GM23338 (cell line): ENCODE measurements around the gene KCNT1. TPM values are rescaled to one million over a fixed set of nuclear protein-coding genes. Genes with fewer than 3 reads are reported as not detected.

Experiments used
- ATAC-seq: fragments of 200-7000 bp; cut with Tn5 transposase; 3 replicates; pipeline ENCODE4 v1.9.1; 2020
- DNase-seq: peaks from one replicate; pipeline ENCODE4 v3.0.0-alpha.2; 2015; ENCODE audit warnings: low spot score
- H2AFZ ChIP-seq: fragments of 200-600 bp; sonication (generic); 2 replicates; pipeline ENCODE4 v1.8.0; 2016; ENCODE audit warnings: antibody characterized with exemption, mild to moderate bottlenecking, moderate library complexity
- H3F3A ChIP-seq: fragments of 200-600 bp; sonication (generic); replicated peaks from 2 replicates; pipeline ENCODE4 v1.8.0; 2017; ENCODE audit warnings: antibody characterized with exemption, mixed run types, low read depth
- H3K27ac ChIP-seq: fragments of 200-600 bp; sonication (generic); 2 replicates; pipeline ENCODE4 v1.6.1; 2016; ENCODE audit warnings: low read depth
- H3K27me3 ChIP-seq: fragments of 200-600 bp; sonication (generic); 2 replicates; pipeline ENCODE4 v1.8.0; 2016; ENCODE audit warnings: mild to moderate bottlenecking, mixed run types, moderate library complexity; ENCODE audit not compliant: insufficient read depth
- H3K36me3 ChIP-seq: fragments of 200-600 bp; sonication (generic); 2 replicates; pipeline ENCODE4 v1.8.0; 2016; ENCODE audit warnings: mild to moderate bottlenecking; ENCODE audit not compliant: insufficient read depth
- H3K4me1 ChIP-seq: fragments of 200-600 bp; sonication (generic); 2 replicates; pipeline ENCODE4 v1.8.0; 2016; ENCODE audit warnings: mild to moderate bottlenecking, moderate library complexity; ENCODE audit not compliant: insufficient read depth
- H3K4me2 ChIP-seq: fragments of 200-600 bp; sonication (generic); 2 replicates; pipeline ENCODE4 v1.7.1; 2017; ENCODE audit warnings: mixed run types
- H3K4me3 ChIP-seq: fragments of 200-600 bp; sonication (generic); 2 replicates; pipeline ENCODE4 v1.6.1; 2016; ENCODE audit warnings: mixed run types
- H3K79me2 ChIP-seq: fragments of 200-600 bp; sonication (generic); replicated peaks from 2 replicates; pipeline ENCODE4 v1.8.0; 2017; ENCODE audit warnings: mild to moderate bottlenecking; ENCODE audit not compliant: insufficient read depth
- H3K9me2 ChIP-seq: fragments of 200-600 bp; sonication (generic); 2 replicates; pipeline ENCODE4 v1.8.0; 2017; ENCODE audit not compliant: insufficient read depth
- H4K20me1 ChIP-seq: fragments of 200-600 bp; sonication (generic); replicated peaks from 2 replicates; pipeline ENCODE4 v1.8.0; 2017; ENCODE audit warnings: mild to moderate bottlenecking; ENCODE audit not compliant: insufficient read depth
- H3K27ac Mint-ChIP-seq: 2 replicates; pipeline ENCODE4 v1.8.0; 2020; ENCODE audit warnings: inconsistent platforms, mild to moderate bottlenecking, moderate library complexity, mixed read lengths
- H3K27me3 Mint-ChIP-seq: 3 replicates; pipeline ENCODE4 v1.8.0; 2022; ENCODE audit warnings: low read depth, mild to moderate bottlenecking, moderate library complexity, mixed read lengths, inconsistent platforms; ENCODE audit not compliant: insufficient read depth, poor library complexity
- H3K36me3 Mint-ChIP-seq: 3 replicates; pipeline ENCODE4 v1.8.0; 2021; ENCODE audit warnings: low read depth, mild to moderate bottlenecking, inconsistent platforms, moderate library complexity, mixed read lengths
- H3K4me1 Mint-ChIP-seq: 3 replicates; pipeline ENCODE4 v1.8.0; 2020; ENCODE audit warnings: mild to moderate bottlenecking, inconsistent platforms, mixed read lengths
- H3K4me3 Mint-ChIP-seq: 3 replicates; pipeline ENCODE4 v1.8.0; 2021; ENCODE audit warnings: moderate library complexity, mild to moderate bottlenecking, inconsistent platforms, mixed read lengths
- H3K9me3 Mint-ChIP-seq: 3 replicates; pipeline ENCODE4 v1.8.0; 2020; ENCODE audit warnings: moderate library complexity, mild to moderate bottlenecking, inconsistent platforms, mixed read lengths
- CREB1 ChIP-seq: fragments of 250-450 bp; sonication (Bioruptor Pico); IDR thresholded peaks from 2 replicates; pipeline ENCODE4 v1.5.0; 2020; ENCODE audit warnings: low read depth, mild to moderate bottlenecking, moderate library complexity
- JUNB ChIP-seq: IDR thresholded peaks from one replicate; pipeline ENCODE4 v1.6.1; 2016; ENCODE audit warnings: antibody characterized with exemption; ENCODE audit not compliant: unreplicated experiment
- POLR2AphosphoS5 ChIP-seq: IDR thresholded peaks from 2 replicates; pipeline ENCODE4 v1.6.1; 2016; ENCODE audit warnings: antibody characterized with exemption, low read depth
- STAT1 ChIP-seq: IDR thresholded peaks from one replicate; pipeline ENCODE4 v1.6.1; 2016; ENCODE audit warnings: antibody characterized with exemption; ENCODE audit not compliant: unreplicated experiment
- ZNF114 ChIP-seq: fragments of 250-450 bp; sonication (Bioruptor Pico); IDR thresholded peaks from 2 replicates; pipeline ENCODE4 v1.5.0; 2020; ENCODE audit warnings: mild to moderate bottlenecking, moderate library complexity
- polyA plus RNA-seq: library from polyadenylated mRNA; unstranded; fragments of >200 nt; fragmentation: Nextera tagmentation; extraction: Ambion mirVana; gene quantifications from 2 replicates; pipeline ENCODE4 v1.2.1, GENCODE V29; 2016
- total RNA-seq: library from RNA; depleted of rRNA; stranded (reverse); fragments of >200 nt; shearing (Covaris generic); gene quantifications from 2 replicates; pipeline ENCODE4 v1.2.3, GENCODE V29; 2014
- TF ChIP-seq, protein P1 (sequence below): fragments of 250-450 bp; sonication (Bioruptor Pico); IDR thresholded peaks from 2 replicates; pipeline ENCODE4 v1.5.0; 2020; ENCODE audit warnings: mild to moderate bottlenecking, moderate library complexity
- TF ChIP-seq, protein P2 (sequence below): IDR thresholded peaks from 2 replicates; pipeline ENCODE4 v1.6.1; 2016; ENCODE audit warnings: antibody characterized with exemption

KCNT1 gene
- total and polyA plus RNA-seq, 2 experiments from 2014 or later = 0.05 to 0.28 TPM

GRCh38 chr9:135751501-135751900 is 49.5 kb downstream of the KCNT1 start:
- H2AFZ ChIP-seq = no peak overlapping the region
- no peak overlapping the region for H3K27ac ChIP-seq
- H3K4me1 ChIP-seq = no peaks in the 10 kb centered on the region
- H3K27me3 ChIP-seq = no peaks in the 10 kb centered on the region
- no peaks in the 10 kb centered on the region for H3F3A ChIP-seq
- ATAC-seq = no peak
- no peaks in the 10 kb centered on the region; the same call in 2 of the 3 replicates for H3K36me3 Mint-ChIP-seq
- H3K4me2 ChIP-seq = no peak overlapping the region
- H3K27me3 Mint-ChIP-seq = peaks cover 2% of the 10 kb centered on the region
- no peaks in the 10 kb centered on the region; the same call in 2 of the 3 replicates for H3K4me1 Mint-ChIP-seq
- H3K27ac Mint-ChIP-seq = no peak overlapping the region
- H3K4me3 ChIP-seq = no peak overlapping the region
- no peaks in the 10 kb centered on the region for H3K79me2 ChIP-seq
- no peak for DNase-seq
- no peaks in the 10 kb centered on the region for H3K36me3 ChIP-seq
- H3K9me2 ChIP-seq = no peaks in the 10 kb centered on the region
- H4K20me1 ChIP-seq = no peaks in the 10 kb centered on the region
- TF ChIP-seq, protein P1, sequence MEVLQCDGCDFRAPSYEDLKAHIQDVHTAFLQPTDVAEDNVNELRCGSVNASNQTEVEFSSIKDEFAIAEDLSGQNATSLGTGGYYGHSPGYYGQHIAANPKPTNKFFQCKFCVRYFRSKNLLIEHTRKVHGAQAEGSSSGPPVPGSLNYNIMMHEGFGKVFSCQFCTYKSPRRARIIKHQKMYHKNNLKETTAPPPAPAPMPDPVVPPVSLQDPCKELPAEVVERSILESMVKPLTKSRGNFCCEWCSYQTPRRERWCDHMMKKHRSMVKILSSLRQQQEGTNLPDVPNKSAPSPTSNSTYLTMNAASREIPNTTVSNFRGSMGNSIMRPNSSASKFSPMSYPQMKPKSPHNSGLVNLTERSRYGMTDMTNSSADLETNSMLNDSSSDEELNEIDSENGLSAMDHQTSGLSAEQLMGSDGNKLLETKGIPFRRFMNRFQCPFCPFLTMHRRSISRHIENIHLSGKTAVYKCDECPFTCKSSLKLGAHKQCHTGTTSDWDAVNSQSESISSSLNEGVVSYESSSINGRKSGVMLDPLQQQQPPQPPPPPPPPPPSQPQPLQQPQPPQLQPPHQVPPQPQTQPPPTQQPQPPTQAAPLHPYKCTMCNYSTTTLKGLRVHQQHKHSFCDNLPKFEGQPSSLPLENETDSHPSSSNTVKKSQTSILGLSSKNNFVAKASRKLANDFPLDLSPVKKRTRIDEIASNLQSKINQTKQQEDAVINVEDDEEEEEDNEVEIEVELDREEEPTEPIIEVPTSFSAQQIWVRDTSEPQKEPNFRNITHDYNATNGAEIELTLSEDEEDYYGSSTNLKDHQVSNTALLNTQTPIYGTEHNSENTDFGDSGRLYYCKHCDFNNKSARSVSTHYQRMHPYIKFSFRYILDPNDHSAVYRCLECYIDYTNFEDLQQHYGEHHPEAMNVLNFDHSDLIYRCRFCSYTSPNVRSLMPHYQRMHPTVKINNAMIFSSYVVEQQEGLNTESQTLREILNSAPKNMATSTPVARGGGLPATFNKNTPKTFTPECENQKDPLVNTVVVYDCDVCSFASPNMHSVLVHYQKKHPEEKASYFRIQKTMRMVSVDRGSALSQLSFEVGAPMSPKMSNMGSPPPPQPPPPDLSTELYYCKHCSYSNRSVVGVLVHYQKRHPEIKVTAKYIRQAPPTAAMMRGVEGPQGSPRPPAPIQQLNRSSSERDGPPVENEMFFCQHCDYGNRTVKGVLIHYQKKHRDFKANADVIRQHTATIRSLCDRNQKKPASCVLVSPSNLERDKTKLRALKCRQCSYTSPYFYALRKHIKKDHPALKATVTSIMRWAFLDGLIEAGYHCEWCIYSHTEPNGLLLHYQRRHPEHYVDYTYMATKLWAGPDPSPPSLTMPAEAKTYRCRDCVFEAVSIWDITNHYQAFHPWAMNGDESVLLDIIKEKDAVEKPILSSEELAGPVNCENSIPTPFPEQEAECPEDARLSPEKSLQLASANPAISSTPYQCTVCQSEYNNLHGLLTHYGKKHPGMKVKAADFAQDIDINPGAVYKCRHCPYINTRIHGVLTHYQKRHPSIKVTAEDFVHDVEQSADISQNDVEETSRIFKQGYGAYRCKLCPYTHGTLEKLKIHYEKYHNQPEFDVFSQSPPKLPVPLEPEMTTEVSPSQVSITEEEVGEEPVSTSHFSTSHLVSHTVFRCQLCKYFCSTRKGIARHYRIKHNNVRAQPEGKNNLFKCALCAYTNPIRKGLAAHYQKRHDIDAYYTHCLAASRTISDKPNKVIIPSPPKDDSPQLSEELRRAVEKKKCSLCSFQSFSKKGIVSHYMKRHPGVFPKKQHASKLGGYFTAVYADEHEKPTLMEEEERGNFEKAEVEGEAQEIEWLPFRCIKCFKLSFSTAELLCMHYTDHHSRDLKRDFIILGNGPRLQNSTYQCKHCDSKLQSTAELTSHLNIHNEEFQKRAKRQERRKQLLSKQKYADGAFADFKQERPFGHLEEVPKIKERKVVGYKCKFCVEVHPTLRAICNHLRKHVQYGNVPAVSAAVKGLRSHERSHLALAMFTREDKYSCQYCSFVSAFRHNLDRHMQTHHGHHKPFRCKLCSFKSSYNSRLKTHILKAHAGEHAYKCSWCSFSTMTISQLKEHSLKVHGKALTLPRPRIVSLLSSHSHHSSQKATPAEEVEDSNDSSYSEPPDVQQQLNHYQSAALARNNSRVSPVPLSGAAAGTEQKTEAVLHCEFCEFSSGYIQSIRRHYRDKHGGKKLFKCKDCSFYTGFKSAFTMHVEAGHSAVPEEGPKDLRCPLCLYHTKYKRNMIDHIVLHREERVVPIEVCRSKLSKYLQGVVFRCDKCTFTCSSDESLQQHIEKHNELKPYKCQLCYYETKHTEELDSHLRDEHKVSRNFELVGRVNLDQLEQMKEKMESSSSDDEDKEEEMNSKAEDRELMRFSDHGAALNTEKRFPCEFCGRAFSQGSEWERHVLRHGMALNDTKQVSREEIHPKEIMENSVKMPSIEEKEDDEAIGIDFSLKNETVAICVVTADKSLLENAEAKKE (CRISPR knock-in tag) = no peak
- no peak for TF ChIP-seq STAT1
- TF ChIP-seq ZNF114 (CRISPR knock-in tag) = no peak
- no peaks in the 10 kb centered on the region for H3K9me3 Mint-ChIP-seq
- no peak overlapping the region; the same call in 2 of the 3 replicates for H3K4me3 Mint-ChIP-seq

GRCh38 chr9:135752281-135753204 is 50.6 kb downstream of the KCNT1 start:
- Histone ChIP-seq H3F3A (no peaks in the 10 kb centered on the region), H3K36me3 (no peaks in the 10 kb centered on the region), H3K79me2 (no peaks in the 10 kb centered on the region), H3K27ac (no peak overlapping the region), H2AFZ (no peak overlapping the region), H3K27me3 (no peaks in the 10 kb centered on the region), H4K20me1 (no peaks in the 10 kb centered on the region), H3K4me1 (no peaks in the 10 kb centered on the region), H3K9me2 (no peaks in the 10 kb centered on the region), H3K4me2 (no peak overlapping the region), H3K4me3 (no peak overlapping the region)
- no peak for DNase-seq
- Mint-ChIP-seq H3K27me3 (peaks cover 2% of the 10 kb centered on the region), H3K4me1 (no peaks in the 10 kb centered on the region; the same call in 2 of the 3 replicates), H3K4me3 (no peak overlapping the region; the same call in 2 of the 3 replicates), H3K27ac (no peak overlapping the region), H3K9me3 (no peaks in the 10 kb centered on the region), H3K36me3 (no peaks in the 10 kb centered on the region; the same call in 2 of the 3 replicates)
- no peak for ATAC-seq
- TF ChIP-seq, protein P2, sequence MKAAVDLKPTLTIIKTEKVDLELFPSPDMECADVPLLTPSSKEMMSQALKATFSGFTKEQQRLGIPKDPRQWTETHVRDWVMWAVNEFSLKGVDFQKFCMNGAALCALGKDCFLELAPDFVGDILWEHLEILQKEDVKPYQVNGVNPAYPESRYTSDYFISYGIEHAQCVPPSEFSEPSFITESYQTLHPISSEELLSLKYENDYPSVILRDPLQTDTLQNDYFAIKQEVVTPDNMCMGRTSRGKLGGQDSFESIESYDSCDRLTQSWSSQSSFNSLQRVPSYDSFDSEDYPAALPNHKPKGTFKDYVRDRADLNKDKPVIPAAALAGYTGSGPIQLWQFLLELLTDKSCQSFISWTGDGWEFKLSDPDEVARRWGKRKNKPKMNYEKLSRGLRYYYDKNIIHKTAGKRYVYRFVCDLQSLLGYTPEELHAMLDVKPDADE = no peak
- TF ChIP-seq CREB1 (no peak), JUNB (no peak), POLR2AphosphoS5 (no peak)
